ENCODE results near the gene CORIN.
"Not testable (repeated sequence)": the region's sequence is repeated elsewhere in the genome, so short reads cannot be mapped to it uniquely, and the experiment has no call there.

CORIN gene

GRCh38 chr4:47553329-47554125, 284.3 kb downstream of the CORIN start:
- DNase-seq = no peak

- DNase-seq = no peak
Observed at GRCh38 chr4:47551682-47552081, 286.2 kb downstream of the CORIN start.

GRCh38 chr4:47550899-47551548, 286.8 kb downstream of the CORIN start:
- no peak for DNase-seq

GRCh38 chr4:47550357-47550756, 287.5 kb downstream of the CORIN start:
- not testable (repeated sequence) for DNase-seq

All from DMS153 (cell line).